ENCODE measurements around the gene ALG8. TPM values are rescaled to one million over a fixed set of nuclear protein-coding genes. Genes with fewer than 3 reads are reported as not detected.

Gene ALG8
- total and polyA plus RNA-seq, 4 donors: 18.0 to 24.2 (median 22.9) TPM

GRCh38 chr11:78127403-78127802 lies 12.0 kb downstream of the ALG8 start:
- Histone ChIP-seq H3K4me1 (ENCODE audit: control insufficient read depth in 1 of 2, insufficient read depth in 2 of 2, low read length in 2 of 2) (no peaks in the 10 kb centered on the region), H3K27me3 (ENCODE audit: control insufficient read depth in 1 of 2, insufficient read depth in 2 of 2, low read length in 1 of 2) (no peaks in the 10 kb centered on the region), H3K9me3 (ENCODE audit: control insufficient read depth, low read length) (no peaks in the 10 kb centered on the region), H3K36me3 (ENCODE audit: control insufficient read depth in 1 of 2, insufficient read depth in 2 of 2, low read length in 1 of 2) (no peaks in the 10 kb centered on the region), H3K4me3 (ENCODE audit: low read length in 2 of 2) (no peak overlapping the region), H3K27ac (ENCODE audit: low read depth in 1 of 2, low read length in 2 of 2) (no peak overlapping the region)
- DNase-seq (no peak), ATAC-seq (ENCODE audit: low FRiP score) (no peak)
- 96 to 99% methylated on average over 3 of the region's 3 CpGs for WGBS, 2 donors
- intact Hi-C loops (cut with DNase I): no loop called here

GRCh38 chr11:78112582-78113275 lies 26.7 kb downstream of the ALG8 start:
- Histone ChIP-seq H3K9me3 (ENCODE audit: control insufficient read depth, low read length) (no peaks in the 10 kb centered on the region), H3K4me3 (ENCODE audit: low read length in 2 of 2) (no peak overlapping the region), H3K27me3 (ENCODE audit: control insufficient read depth in 1 of 2, insufficient read depth in 2 of 2, low read length in 1 of 2) (no peaks in the 10 kb centered on the region), H3K36me3 (ENCODE audit: control insufficient read depth in 1 of 2, insufficient read depth in 2 of 2, low read length in 1 of 2) (peaks cover 1 to 4% of the 10 kb centered on the region in 2 donors), H3K4me1 (ENCODE audit: control insufficient read depth in 1 of 2, insufficient read depth in 2 of 2, low read length in 2 of 2) (no peaks in the 10 kb centered on the region), H3K27ac (ENCODE audit: low read depth in 1 of 2, low read length in 2 of 2) (no peak overlapping the region)
- intact Hi-C loops (cut with DNase I): no loop called here
- ATAC-seq (ENCODE audit: low FRiP score): no peak
- WGBS, 2 donors: 78 to 82% methylated on average over 6 of the region's 6 CpGs
- DNase-seq: no peak

GRCh38 chr11:78111298-78111697 lies 28.1 kb downstream of the ALG8 start:
- Histone ChIP-seq H3K4me3 (ENCODE audit: low read length in 2 of 2) (no peak overlapping the region), H3K9me3 (ENCODE audit: control insufficient read depth, low read length) (no peaks in the 10 kb centered on the region), H3K4me1 (ENCODE audit: control insufficient read depth in 1 of 2, insufficient read depth in 2 of 2, low read length in 2 of 2) (no peaks in the 10 kb centered on the region), H3K27me3 (ENCODE audit: control insufficient read depth in 1 of 2, insufficient read depth in 2 of 2, low read length in 1 of 2) (no peaks in the 10 kb centered on the region), H3K27ac (ENCODE audit: low read depth in 1 of 2, low read length in 2 of 2) (no peak overlapping the region), H3K36me3 (ENCODE audit: control insufficient read depth in 1 of 2, insufficient read depth in 2 of 2, low read length in 1 of 2) (peaks cover 1 to 4% of the 10 kb centered on the region in 2 donors)
- DNase-seq (no peak), ATAC-seq (ENCODE audit: low FRiP score) (no peak)
- intact Hi-C loops (cut with DNase I): no loop called here
- WGBS, 2 donors: 92 to 97% methylated on average over 2 of the region's 2 CpGs

GRCh38 chr11:78110830-78111229 lies 28.6 kb downstream of the ALG8 start:
- intact Hi-C loops (cut with DNase I): no loop called here
- ATAC-seq (ENCODE audit: low FRiP score) (no peak), DNase-seq (no peak)
- Histone ChIP-seq H3K27me3 (ENCODE audit: control insufficient read depth in 1 of 2, insufficient read depth in 2 of 2, low read length in 1 of 2) (no peaks in the 10 kb centered on the region), H3K4me1 (ENCODE audit: control insufficient read depth in 1 of 2, insufficient read depth in 2 of 2, low read length in 2 of 2) (no peaks in the 10 kb centered on the region), H3K4me3 (ENCODE audit: low read length in 2 of 2) (no peak overlapping the region), H3K27ac (ENCODE audit: low read depth in 1 of 2, low read length in 2 of 2) (no peak overlapping the region), H3K9me3 (ENCODE audit: control insufficient read depth, low read length) (no peaks in the 10 kb centered on the region), H3K36me3 (ENCODE audit: control insufficient read depth in 1 of 2, insufficient read depth in 2 of 2, low read length in 1 of 2) (peaks cover 1 to 4% of the 10 kb centered on the region in 2 donors)
- 87% methylated on average over 2 of the region's 2 CpGs for WGBS, 2 donors

GRCh38 chr11:78110351-78110750 lies 29.1 kb downstream of the ALG8 start:
- DNase-seq (no peak), ATAC-seq (ENCODE audit: low FRiP score) (no peak)
- no peaks in the 10 kb centered on the region for H3K9me3 ChIP-seq (ENCODE audit: control insufficient read depth, low read length)
- peaks cover 1 to 4% of the 10 kb centered on the region in 2 donors for H3K36me3 ChIP-seq (ENCODE audit: control insufficient read depth in 1 of 2, insufficient read depth in 2 of 2, low read length in 1 of 2)
- H3K4me3 ChIP-seq (ENCODE audit: low read length in 2 of 2): no peak overlapping the region
- no peak overlapping the region for H3K27ac ChIP-seq (ENCODE audit: low read depth in 1 of 2, low read length in 2 of 2)
- no peaks in the 10 kb centered on the region for H3K4me1 ChIP-seq (ENCODE audit: control insufficient read depth in 1 of 2, insufficient read depth in 2 of 2, low read length in 2 of 2)
- intact Hi-C loops (cut with DNase I): no loop called here
- no peaks in the 10 kb centered on the region for H3K27me3 ChIP-seq (ENCODE audit: control insufficient read depth in 1 of 2, insufficient read depth in 2 of 2, low read length in 1 of 2)
- 89% methylated on average over 5 of the region's 5 CpGs for WGBS, 2 donors

GRCh38 chr11:78109081-78110015 lies 30.1 kb downstream of the ALG8 start:
- WGBS, 2 donors: 75 to 81% methylated on average over 3 of the region's 3 CpGs
- no peak for DNase-seq
- H3K36me3 ChIP-seq (ENCODE audit: control insufficient read depth in 1 of 2, insufficient read depth in 2 of 2, low read length in 1 of 2): peaks cover 1 to 4% of the 10 kb centered on the region in 2 donors
- no peak overlapping the region for H3K27ac ChIP-seq (ENCODE audit: low read depth in 1 of 2, low read length in 2 of 2)
- no peak for ATAC-seq (ENCODE audit: low FRiP score)
- intact Hi-C loops (cut with DNase I): no loop called here
- no peak overlapping the region for H3K4me3 ChIP-seq (ENCODE audit: low read length in 2 of 2)
- no peaks in the 10 kb centered on the region for H3K27me3 ChIP-seq (ENCODE audit: control insufficient read depth in 1 of 2, insufficient read depth in 2 of 2, low read length in 1 of 2)
- H3K9me3 ChIP-seq (ENCODE audit: control insufficient read depth, low read length): no peaks in the 10 kb centered on the region
- no peaks in the 10 kb centered on the region for H3K4me1 ChIP-seq (ENCODE audit: control insufficient read depth in 1 of 2, insufficient read depth in 2 of 2, low read length in 2 of 2)

- H3K36me3 ChIP-seq (ENCODE audit: control insufficient read depth in 1 of 2, insufficient read depth in 2 of 2, low read length in 1 of 2): peaks cover 0 to 6% of the 10 kb centered on the region in 2 donors
- DNase-seq: no peak
- no peaks in the 10 kb centered on the region for H3K27me3 ChIP-seq (ENCODE audit: control insufficient read depth in 1 of 2, insufficient read depth in 2 of 2, low read length in 1 of 2)
- H3K27ac ChIP-seq (ENCODE audit: low read depth in 1 of 2, low read length in 2 of 2): no peak overlapping the region
- no peak for ATAC-seq (ENCODE audit: low FRiP score)
- H3K9me3 ChIP-seq (ENCODE audit: control insufficient read depth, low read length): no peaks in the 10 kb centered on the region
- H3K4me3 ChIP-seq (ENCODE audit: low read length in 2 of 2): no peak overlapping the region
- intact Hi-C loops (cut with DNase I): no loop called here
- no peaks in the 10 kb centered on the region for H3K4me1 ChIP-seq (ENCODE audit: control insufficient read depth in 1 of 2, insufficient read depth in 2 of 2, low read length in 2 of 2)
- WGBS, 2 donors: 87 to 88% methylated on average over 2 of the region's 2 CpGs
These were observed 38.6 kb downstream of the ALG8 start for GRCh38 chr11:78100676-78101472.

- no peak for ATAC-seq (ENCODE audit: low FRiP score)
- Histone ChIP-seq H3K4me1 (ENCODE audit: control insufficient read depth in 1 of 2, insufficient read depth in 2 of 2, low read length in 2 of 2) (no peaks in the 10 kb centered on the region), H3K27ac (ENCODE audit: low read depth in 1 of 2, low read length in 2 of 2) (no peak overlapping the region), H3K27me3 (ENCODE audit: control insufficient read depth in 1 of 2, insufficient read depth in 2 of 2, low read length in 1 of 2) (no peaks in the 10 kb centered on the region), H3K36me3 (ENCODE audit: control insufficient read depth in 1 of 2, insufficient read depth in 2 of 2, low read length in 1 of 2) (peaks cover 0 to 6% of the 10 kb centered on the region in 2 donors), H3K4me3 (ENCODE audit: low read length in 2 of 2) (no peak overlapping the region), H3K9me3 (ENCODE audit: control insufficient read depth, low read length) (no peaks in the 10 kb centered on the region)
- no peak for DNase-seq
- intact Hi-C loops (cut with DNase I): no loop called here
- 74 to 91% methylated on average over 5 of the region's 5 CpGs for WGBS, 2 donors
These were observed 39.2 kb downstream of the ALG8 start for GRCh38 chr11:78100261-78100660.
